ENCODE measurements around the gene OPCML. TPM values are rescaled to one million over a fixed set of nuclear protein-coding genes. Genes with fewer than 3 reads are reported as not detected.

The OPCML gene
- total RNA-seq, 4 donors from 2014 or later: 0.33 TPM; not detected in 3

GRCh38 chr11:133337193-133337592 lies 195.1 kb downstream of the OPCML start:
- Histone ChIP-seq H3K4me1 (no peaks in the 10 kb centered on the region), H3K27me3 (no peaks in the 10 kb centered on the region), H3K4me3 (replicated peaks in 1 of 3) (no peak overlapping the region), H3K27ac (no peak overlapping the region), H3K36me3 (no peaks in the 10 kb centered on the region), H3K9me3 (no peaks in the 10 kb centered on the region)
- no peak for TF ChIP-seq CTCF (IDR thresholded peaks at IDR 0.05)
- no peak for TF ChIP-seq POLR2A (IDR thresholded peaks at IDR 0.05)
- 87 to 97% methylated on average over 4 of the region's 4 CpGs for WGBS, 2 donors
- intact Hi-C loops (cut with DNase I): no loop called here
- DNase-seq: no peak

- H3K36me3 ChIP-seq: no peaks in the 10 kb centered on the region
- 73 to 77% methylated on average over 3 of the region's 3 CpGs for WGBS, 2 donors
- no peaks in the 10 kb centered on the region for H3K4me1 ChIP-seq
- H3K27ac ChIP-seq: no peak overlapping the region
- H3K9me3 ChIP-seq: no peaks in the 10 kb centered on the region
- intact Hi-C loops (cut with DNase I): no loop called here
- H3K27me3 ChIP-seq: no peaks in the 10 kb centered on the region
- no peak for TF ChIP-seq POLR2A (IDR thresholded peaks at IDR 0.05)
- TF ChIP-seq CTCF (IDR thresholded peaks at IDR 0.05): no peak
- H3K4me3 ChIP-seq (replicated peaks in 1 of 3): no peak overlapping the region
- no peak for DNase-seq
Observed at GRCh38 chr11:133331031-133331430, 201.3 kb downstream of the OPCML start.

GRCh38 chr11:133326849-133327248 lies 205.5 kb downstream of the OPCML start:
- Histone ChIP-seq H3K4me3 (replicated peaks in 1 of 3) (no peak overlapping the region), H3K36me3 (no peaks in the 10 kb centered on the region), H3K9me3 (no peaks in the 10 kb centered on the region), H3K27me3 (no peaks in the 10 kb centered on the region), H3K4me1 (no peaks in the 10 kb centered on the region), H3K27ac (no peak overlapping the region)
- no peak for DNase-seq
- intact Hi-C loops (cut with DNase I): no loop called here
- WGBS, 2 donors: 88 to 93% methylated on average over 7 of the region's 7 CpGs
- TF ChIP-seq POLR2A (IDR thresholded peaks at IDR 0.05) (no peak), CTCF (IDR thresholded peaks at IDR 0.05) (no peak)

- Histone ChIP-seq H3K36me3 (no peaks in the 10 kb centered on the region), H3K4me1 (no peaks in the 10 kb centered on the region), H3K27ac (no peak overlapping the region), H3K27me3 (no peaks in the 10 kb centered on the region), H3K9me3 (no peaks in the 10 kb centered on the region), H3K4me3 (replicated peaks in 1 of 3) (no peak overlapping the region)
- no peak for DNase-seq
- WGBS, 2 donors: 94 to 95% methylated on average over 2 of the region's 2 CpGs
- no peak for TF ChIP-seq CTCF (IDR thresholded peaks at IDR 0.05)
- no peak for TF ChIP-seq POLR2A (IDR thresholded peaks at IDR 0.05)
- intact Hi-C loops (cut with DNase I): no loop called here
Observed at GRCh38 chr11:133326332-133326731, 206.0 kb downstream of the OPCML start.

- no peak overlapping the region for H3K27ac ChIP-seq
- no peaks in the 10 kb centered on the region for H3K9me3 ChIP-seq
- intact Hi-C loops (cut with DNase I): no loop called here
- H3K36me3 ChIP-seq: no peaks in the 10 kb centered on the region
- 60 to 66% methylated on average over 3 of the region's 3 CpGs for WGBS, 2 donors
- no peaks in the 10 kb centered on the region for H3K4me1 ChIP-seq
- no peak for DNase-seq
- H3K4me3 ChIP-seq (replicated peaks in 1 of 3): no peak overlapping the region
- no peaks in the 10 kb centered on the region for H3K27me3 ChIP-seq
- TF ChIP-seq POLR2A (IDR thresholded peaks at IDR 0.05) (no peak), CTCF (IDR thresholded peaks at IDR 0.05) (no peak)
Observed at GRCh38 chr11:133325711-133326110, 206.6 kb downstream of the OPCML start.
